ENCODE data around the gene SCARB1.

SCARB1 gene

DNA sequence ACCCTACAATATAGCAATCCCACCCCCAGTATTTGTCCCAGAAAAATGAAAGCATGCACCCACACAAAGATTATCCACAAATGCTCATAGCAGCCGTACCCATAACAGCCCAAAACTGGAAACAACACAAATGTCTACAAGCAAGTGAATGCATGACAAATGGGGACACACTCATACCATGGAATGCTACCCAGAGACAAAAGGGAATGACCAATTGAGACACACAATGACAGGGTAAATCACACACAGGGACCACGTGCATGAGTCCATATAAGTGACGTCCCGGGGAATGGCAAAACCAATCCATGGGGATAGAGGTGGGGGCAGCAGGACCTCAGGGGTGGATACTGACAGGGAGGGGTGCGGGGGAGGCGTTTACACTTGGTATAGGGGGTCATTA is 33.4 kb downstream of the SCARB1 start:
- TF ChIP-seq GABPA (IDR thresholded peaks at IDR 0.05; ENCODE audit: low read depth), result no peak
- TF ChIP-seq SPI1 (IDR thresholded peaks at IDR 0.05; ENCODE audit: borderline replicate concordance, low read depth), result no peak
- TF ChIP-seq, protein P1, sequence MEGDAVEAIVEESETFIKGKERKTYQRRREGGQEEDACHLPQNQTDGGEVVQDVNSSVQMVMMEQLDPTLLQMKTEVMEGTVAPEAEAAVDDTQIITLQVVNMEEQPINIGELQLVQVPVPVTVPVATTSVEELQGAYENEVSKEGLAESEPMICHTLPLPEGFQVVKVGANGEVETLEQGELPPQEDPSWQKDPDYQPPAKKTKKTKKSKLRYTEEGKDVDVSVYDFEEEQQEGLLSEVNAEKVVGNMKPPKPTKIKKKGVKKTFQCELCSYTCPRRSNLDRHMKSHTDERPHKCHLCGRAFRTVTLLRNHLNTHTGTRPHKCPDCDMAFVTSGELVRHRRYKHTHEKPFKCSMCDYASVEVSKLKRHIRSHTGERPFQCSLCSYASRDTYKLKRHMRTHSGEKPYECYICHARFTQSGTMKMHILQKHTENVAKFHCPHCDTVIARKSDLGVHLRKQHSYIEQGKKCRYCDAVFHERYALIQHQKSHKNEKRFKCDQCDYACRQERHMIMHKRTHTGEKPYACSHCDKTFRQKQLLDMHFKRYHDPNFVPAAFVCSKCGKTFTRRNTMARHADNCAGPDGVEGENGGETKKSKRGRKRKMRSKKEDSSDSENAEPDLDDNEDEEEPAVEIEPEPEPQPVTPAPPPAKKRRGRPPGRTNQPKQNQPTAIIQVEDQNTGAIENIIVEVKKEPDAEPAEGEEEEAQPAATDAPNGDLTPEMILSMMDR (IDR thresholded peaks at IDR 0.05; ENCODE audit: insufficient read depth, low read length), result no peak
- TF ChIP-seq, protein P2, sequence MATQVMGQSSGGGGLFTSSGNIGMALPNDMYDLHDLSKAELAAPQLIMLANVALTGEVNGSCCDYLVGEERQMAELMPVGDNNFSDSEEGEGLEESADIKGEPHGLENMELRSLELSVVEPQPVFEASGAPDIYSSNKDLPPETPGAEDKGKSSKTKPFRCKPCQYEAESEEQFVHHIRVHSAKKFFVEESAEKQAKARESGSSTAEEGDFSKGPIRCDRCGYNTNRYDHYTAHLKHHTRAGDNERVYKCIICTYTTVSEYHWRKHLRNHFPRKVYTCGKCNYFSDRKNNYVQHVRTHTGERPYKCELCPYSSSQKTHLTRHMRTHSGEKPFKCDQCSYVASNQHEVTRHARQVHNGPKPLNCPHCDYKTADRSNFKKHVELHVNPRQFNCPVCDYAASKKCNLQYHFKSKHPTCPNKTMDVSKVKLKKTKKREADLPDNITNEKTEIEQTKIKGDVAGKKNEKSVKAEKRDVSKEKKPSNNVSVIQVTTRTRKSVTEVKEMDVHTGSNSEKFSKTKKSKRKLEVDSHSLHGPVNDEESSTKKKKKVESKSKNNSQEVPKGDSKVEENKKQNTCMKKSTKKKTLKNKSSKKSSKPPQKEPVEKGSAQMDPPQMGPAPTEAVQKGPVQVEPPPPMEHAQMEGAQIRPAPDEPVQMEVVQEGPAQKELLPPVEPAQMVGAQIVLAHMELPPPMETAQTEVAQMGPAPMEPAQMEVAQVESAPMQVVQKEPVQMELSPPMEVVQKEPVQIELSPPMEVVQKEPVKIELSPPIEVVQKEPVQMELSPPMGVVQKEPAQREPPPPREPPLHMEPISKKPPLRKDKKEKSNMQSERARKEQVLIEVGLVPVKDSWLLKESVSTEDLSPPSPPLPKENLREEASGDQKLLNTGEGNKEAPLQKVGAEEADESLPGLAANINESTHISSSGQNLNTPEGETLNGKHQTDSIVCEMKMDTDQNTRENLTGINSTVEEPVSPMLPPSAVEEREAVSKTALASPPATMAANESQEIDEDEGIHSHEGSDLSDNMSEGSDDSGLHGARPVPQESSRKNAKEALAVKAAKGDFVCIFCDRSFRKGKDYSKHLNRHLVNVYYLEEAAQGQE (IDR thresholded peaks at IDR 0.05; ENCODE audit: insufficient replicate concordance, low read depth), result no peak
- H3K27ac ChIP-seq (replicated peaks), result no peak overlapping the region
- no peak for DNase-seq (ENCODE audit: low read depth in 1 of 2, low spot score in 1 of 2)
- H3K4me3 ChIP-seq (replicated peaks; ENCODE audit: insufficient read depth, low read length), result no peak overlapping the region
- H3K27me3 ChIP-seq (ENCODE audit: insufficient read depth, poor library complexity, severe bottlenecking), result no peaks in the 10 kb centered on the region

DNA sequence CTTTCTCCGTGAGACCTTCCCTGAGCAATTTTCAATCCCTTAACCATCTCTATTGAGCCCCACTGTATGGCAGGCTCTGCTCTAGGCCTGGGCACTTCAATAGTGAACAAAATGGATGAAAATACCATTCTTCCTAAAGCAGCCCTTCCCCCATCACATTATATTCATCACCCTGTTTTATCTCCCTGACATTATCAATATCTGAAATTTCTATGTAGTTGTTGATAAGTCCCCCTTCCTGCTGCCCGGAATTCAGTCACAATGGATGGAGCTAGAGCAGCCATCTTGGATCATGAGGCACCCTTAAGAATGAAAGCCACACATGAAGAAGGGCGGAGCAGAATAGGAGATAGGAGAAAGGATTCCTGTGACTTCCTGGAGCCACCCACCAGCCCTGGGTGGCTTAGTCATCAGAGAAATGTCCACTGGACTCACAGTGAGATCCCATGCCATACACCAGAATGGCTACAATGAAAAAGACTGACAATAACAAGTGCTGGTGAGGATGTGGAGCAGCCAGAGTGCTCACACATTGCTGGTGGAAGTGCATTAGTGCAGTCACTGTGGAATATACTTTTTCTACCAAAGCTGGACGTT is 33.9 kb downstream of the SCARB1 start:
- DNase-seq (ENCODE audit: low read depth in 1 of 2, low spot score in 1 of 2), result no peak
- TF ChIP-seq, protein P1 (IDR thresholded peaks at IDR 0.05; ENCODE audit: insufficient read depth, low read length), result no peak
- TF ChIP-seq, protein P2 (IDR thresholded peaks at IDR 0.05; ENCODE audit: insufficient replicate concordance, low read depth), result no peak
- TF ChIP-seq SPI1 (IDR thresholded peaks at IDR 0.05; ENCODE audit: borderline replicate concordance, low read depth), result no peak
- TF ChIP-seq GABPA (IDR thresholded peaks at IDR 0.05; ENCODE audit: low read depth), result no peak
- Histone ChIP-seq H3K4me3 (replicated peaks; ENCODE audit: insufficient read depth, low read length) (no peak overlapping the region), H3K27ac (replicated peaks) (no peak overlapping the region), H3K27me3 (ENCODE audit: insufficient read depth, poor library complexity, severe bottlenecking) (no peaks in the 10 kb centered on the region)

DNA sequence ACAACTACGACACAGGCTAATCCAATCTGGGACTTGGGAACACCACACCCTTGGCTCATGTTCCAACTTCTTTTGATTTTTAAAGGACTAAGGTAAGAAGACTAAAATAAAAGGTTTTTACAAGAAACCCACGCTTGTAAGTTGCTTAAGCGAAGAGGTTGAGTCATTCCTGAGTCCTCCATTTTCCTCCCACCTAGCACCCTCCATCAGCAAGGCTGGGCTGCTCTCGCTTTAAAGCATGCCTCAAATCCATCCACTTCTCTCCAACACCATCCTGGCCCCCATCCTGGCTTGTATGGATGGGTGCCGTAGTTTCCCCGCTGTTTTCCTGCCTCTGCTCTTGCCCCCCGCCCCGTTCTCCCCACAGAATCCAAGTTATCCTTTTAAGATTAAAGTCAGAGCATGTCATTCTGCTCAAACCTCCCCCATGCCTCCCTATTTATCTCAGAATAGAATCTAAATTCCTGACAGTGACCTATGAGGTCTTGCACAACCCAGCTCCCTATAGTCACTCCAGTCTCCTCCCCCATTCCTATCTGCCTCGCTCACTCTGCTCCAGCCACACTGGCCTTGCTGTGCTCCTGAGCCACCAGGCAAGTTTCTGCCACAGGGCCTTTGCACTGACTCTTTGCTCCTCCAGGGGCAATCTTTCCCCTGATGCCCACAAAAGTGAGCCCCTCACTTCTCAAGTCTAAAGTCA is 34.5 kb downstream of the SCARB1 start:
- no peak overlapping the region for H3K27ac ChIP-seq (replicated peaks)
- TF ChIP-seq, protein P1 (IDR thresholded peaks at IDR 0.05; ENCODE audit: insufficient read depth, low read length), result no peak
- H3K4me3 ChIP-seq (replicated peaks; ENCODE audit: insufficient read depth, low read length), result no peak overlapping the region
- H3K27me3 ChIP-seq (ENCODE audit: insufficient read depth, poor library complexity, severe bottlenecking), result no peaks in the 10 kb centered on the region
- no peak for DNase-seq (ENCODE audit: low read depth in 1 of 2, low spot score in 1 of 2)

All from HL-60 (cell line).